HCT116 (cell line): Measurements from ENCODE around the gene FLNA. TPM values are rescaled to one million over a fixed set of nuclear protein-coding genes. Genes with fewer than 3 reads are reported as not detected.

Experiments used
- ATAC-seq: fragments of 200-7000 bp; cut with Tn5 transposase; 2 replicates; pipeline ENCODE4 v1.9.1; 2020; ENCODE audit warnings: mild to moderate bottlenecking, moderate library complexity
- BruUV-seq: library from RNA; stranded (reverse); fragments of 400-500 nt; replicated peaks from 2 replicates; lab custom pipeline; 2021; lab: Mats Ljungman, UMichigan
- CTCF ChIA-PET: fragments of 300-600 bp; sonication (Branson Sonifier 250); formaldehyde crosslinking; loops from one replicate; lab custom pipeline; 2021; ENCODE audit warnings: antibody characterized with exemption; lab: Charles Lee
- POLR2A ChIA-PET: fragments of 300-600, 350-600 bp; sonication (Branson Sonifier 250); formaldehyde crosslinking; loops from one replicate; lab custom pipeline; 2021; ENCODE audit warnings: antibody characterized with exemption; lab: Charles Lee
- RAD21 ChIA-PET, 2 experiments: fragments of 300-600 bp; sonication (Branson Sonifier 250); formaldehyde crosslinking; loops; one replicate each; lab custom pipeline; 2023; ENCODE audit warnings: low total read pairs in 2 of 2; ENCODE audit not compliant: uncharacterized antibody in 2 of 2, unreplicated experiment in 2 of 2, low non-redundant PET in 1 of 2; lab: Charles Lee
- DNase-seq: peaks from one replicate; pipeline ENCODE4 v3.0.0-alpha.2; 2010; ENCODE audit warnings: low read depth, low spot score
- H2AFZ ChIP-seq: fragments of 200-600 bp; shearing (Covaris generic), sonication (generic); 2 replicates; pipeline ENCODE4 v1.6.1; 2017; ENCODE audit warnings: low read depth, mixed run types, mixed read lengths, antibody characterized with exemption, low read length; ENCODE audit not compliant: poor library complexity, severe bottlenecking
- H3K27ac ChIP-seq: 2 replicates; pipeline ENCODE4 v1.5.1; 2012; ENCODE audit warnings: low read depth, low read length
- H3K27me3 ChIP-seq: fragments of 200-600 bp; sonication (generic); 2 replicates; pipeline ENCODE4 v1.6.1; 2016; ENCODE audit warnings: mixed run types, low read length, mixed read lengths; ENCODE audit not compliant: insufficient read depth
- H3K36me3 ChIP-seq, 2 experiments: fragments of 200-500 bp in 1 of 2; fragments of 200-600 bp in 1 of 2; sonication (Bioruptor generic) in 1 of 2; sonication (generic) in 1 of 2; 2 replicates each; pipeline versions ENCODE4 v1.5.1 to v1.6.1; 2014 to 2016; ENCODE audit warnings: low read length in 2 of 2, inconsistent platforms in 1 of 2, mixed read lengths in 1 of 2, mixed run types in 1 of 2; ENCODE audit not compliant: insufficient read depth in 2 of 2, control insufficient read depth in 1 of 2
- H3K4me1 ChIP-seq, 2 experiments: fragments of 200-600 bp in 1 of 2; sonication (generic) in 1 of 2; 2 replicates each; pipeline versions ENCODE4 v1.5.1 to v1.6.1; 2012 to 2017; ENCODE audit warnings: low read length in 2 of 2, inconsistent platforms in 1 of 2, mild to moderate bottlenecking in 1 of 2, mixed read lengths in 1 of 2, mixed run types in 1 of 2, moderate library complexity in 1 of 2; ENCODE audit not compliant: insufficient read depth in 2 of 2, control insufficient read depth in 1 of 2
- H3K4me2 ChIP-seq: fragments of 200-600 bp; sonication (generic); 2 replicates; pipeline ENCODE4 v1.6.1; 2017; ENCODE audit warnings: mixed run types, low read length, mixed read lengths
- H3K4me3 ChIP-seq, 2 experiments: fragments of 200-600 bp in 1 of 2; sonication (generic) in 1 of 2; replicated peaks in 1 of 2; 2 replicates each; pipeline ENCODE4 v1.5.1; 2011 to 2016; ENCODE audit warnings: low read length in 2 of 2, control low read depth in 1 of 2, low read depth in 1 of 2, mild to moderate bottlenecking in 1 of 2, mixed read lengths in 1 of 2, mixed run types in 1 of 2
- H3K79me2 ChIP-seq: fragments of 200-600 bp; sonication (generic); 2 replicates; pipeline ENCODE4 v1.6.1; 2017; ENCODE audit warnings: mild to moderate bottlenecking, mixed run types, low read length, moderate library complexity, mixed read lengths; ENCODE audit not compliant: insufficient read depth
- H3K9ac ChIP-seq: fragments of 200-600 bp; sonication (generic); 2 replicates; pipeline ENCODE4 v1.6.1; 2016; ENCODE audit warnings: low read length, mixed read lengths
- H3K9me2 ChIP-seq: fragments of 200-600 bp; sonication (generic), shearing (Covaris generic); 2 replicates; pipeline ENCODE4 v1.6.1; 2017; ENCODE audit warnings: mixed run types, mild to moderate bottlenecking, moderate library complexity; ENCODE audit not compliant: insufficient read depth
- H3K9me3 ChIP-seq, 2 experiments: fragments of 200-500 bp in 1 of 2; fragments of 200-600 bp in 1 of 2; sonication (Bioruptor generic) in 1 of 2; sonication (generic) in 1 of 2; 2 replicates each; pipeline ENCODE4 v1.6.1; 2014 to 2017; ENCODE audit warnings: low read length in 2 of 2, mixed read lengths in 2 of 2, inconsistent platforms in 1 of 2, low read depth in 1 of 2, mild to moderate bottlenecking in 1 of 2, mixed run types in 1 of 2, moderate library complexity in 1 of 2; ENCODE audit not compliant: control insufficient read depth in 1 of 2, insufficient read depth in 1 of 2
- H4K20me1 ChIP-seq: fragments of 200-600 bp; sonication (generic), shearing (Covaris generic); 2 replicates; pipeline ENCODE4 v1.6.1; 2017; ENCODE audit warnings: mixed run types, mild to moderate bottlenecking, moderate library complexity; ENCODE audit not compliant: insufficient read depth
- CEBPB ChIP-seq: IDR thresholded peaks from 2 replicates; pipeline ENCODE4 v1.6.1; 2012; ENCODE audit warnings: low read depth
- ELF1 ChIP-seq: IDR thresholded peaks from 2 replicates; pipeline ENCODE4 v1.6.1; 2012; ENCODE audit warnings: low read depth, borderline replicate concordance
- POLR2AphosphoS5 ChIP-seq: IDR thresholded peaks from 2 replicates; pipeline ENCODE4 v1.6.1; 2011; ENCODE audit warnings: mild to moderate bottlenecking, low read depth, low read length, moderate library complexity
- SIN3A ChIP-seq: IDR thresholded peaks from 2 replicates; pipeline ENCODE4 v1.6.1; 2012; ENCODE audit warnings: low read depth
- TCF7L2 ChIP-seq: IDR thresholded peaks from 2 replicates; pipeline ENCODE4 v1.7.0; 2011; ENCODE audit warnings: borderline replicate concordance, inconsistent platforms; ENCODE audit not compliant: insufficient read depth, insufficient read length; ENCODE audit errors: extremely low read depth
- intact Hi-C: fragments of 100-400 bp; cut with micrococcal nuclease; formaldehyde crosslinking; loops from 2 replicates; pipeline ENCODE4 v1.10.0; 2022
- total RNA-seq: library from RNA; stranded (reverse); gene quantifications from one replicate; pipeline ENCODE4 v1.2.1, GENCODE V29; 2021; ENCODE audit not compliant: unreplicated experiment
- TF ChIP-seq, protein P1 (sequence below): IDR thresholded peaks from 2 replicates; pipeline ENCODE4 v1.6.1; 2011; ENCODE audit warnings: mild to moderate bottlenecking, low read length, moderate library complexity; ENCODE audit not compliant: insufficient replicate concordance; ENCODE audit errors: extremely low read depth

FLNA gene
- total RNA-seq, 1 experiment from 2014 or later, result 546 TPM

DNA sequence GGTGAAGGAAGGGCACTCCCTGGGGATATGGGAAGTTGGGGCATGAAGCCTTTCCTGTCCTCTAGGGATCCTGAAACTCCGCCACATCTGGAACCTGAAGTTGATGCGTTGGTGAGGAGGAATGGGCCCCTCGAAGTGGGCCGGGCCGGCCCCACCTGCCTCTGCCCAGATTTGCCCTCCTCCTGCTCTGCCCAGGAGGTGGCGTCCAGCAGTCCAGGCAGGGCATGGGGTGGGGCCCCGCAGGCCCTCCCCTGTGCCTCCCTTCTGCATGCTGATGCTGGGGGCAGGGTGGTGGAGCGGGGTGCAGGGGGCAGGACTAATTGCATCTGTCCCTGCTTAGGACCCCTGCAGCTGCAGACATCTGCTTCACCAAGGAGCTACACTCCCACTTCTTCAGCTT is 38.7 kb upstream of the FLNA start (continued):
- TF ChIP-seq, protein P1, sequence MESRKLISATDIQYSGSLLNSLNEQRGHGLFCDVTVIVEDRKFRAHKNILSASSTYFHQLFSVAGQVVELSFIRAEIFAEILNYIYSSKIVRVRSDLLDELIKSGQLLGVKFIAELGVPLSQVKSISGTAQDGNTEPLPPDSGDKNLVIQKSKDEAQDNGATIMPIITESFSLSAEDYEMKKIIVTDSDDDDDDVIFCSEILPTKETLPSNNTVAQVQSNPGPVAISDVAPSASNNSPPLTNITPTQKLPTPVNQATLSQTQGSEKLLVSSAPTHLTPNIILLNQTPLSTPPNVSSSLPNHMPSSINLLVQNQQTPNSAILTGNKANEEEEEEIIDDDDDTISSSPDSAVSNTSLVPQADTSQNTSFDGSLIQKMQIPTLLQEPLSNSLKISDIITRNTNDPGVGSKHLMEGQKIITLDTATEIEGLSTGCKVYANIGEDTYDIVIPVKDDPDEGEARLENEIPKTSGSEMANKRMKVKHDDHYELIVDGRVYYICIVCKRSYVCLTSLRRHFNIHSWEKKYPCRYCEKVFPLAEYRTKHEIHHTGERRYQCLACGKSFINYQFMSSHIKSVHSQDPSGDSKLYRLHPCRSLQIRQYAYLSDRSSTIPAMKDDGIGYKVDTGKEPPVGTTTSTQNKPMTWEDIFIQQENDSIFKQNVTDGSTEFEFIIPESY, result no peak
- TF ChIP-seq SIN3A (no peak), CEBPB (no peak), ELF1 (no peak), TCF7L2 (no peak)

DNA sequence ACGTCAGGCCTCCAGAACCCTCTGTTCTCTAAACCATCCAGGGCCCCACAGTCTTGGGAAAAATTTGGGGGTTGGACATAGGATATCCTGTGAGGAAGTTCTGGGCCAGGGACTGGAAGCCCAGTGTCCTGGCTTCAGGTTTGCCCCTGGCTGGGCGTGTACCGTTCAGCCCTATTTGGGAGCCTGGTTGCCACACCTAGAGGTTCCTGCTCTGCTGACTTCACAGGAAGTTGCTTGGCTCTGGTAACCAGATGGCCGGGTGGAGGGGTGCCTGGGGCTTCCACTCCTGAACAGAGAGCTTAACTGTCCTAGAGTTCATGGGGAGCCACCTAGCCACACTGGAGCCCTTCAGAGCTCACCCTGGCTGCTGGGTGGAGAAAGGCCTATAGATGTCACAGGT is 38.0 kb upstream of the FLNA start:
- no peaks in the 10 kb centered on the region for H3K27me3 ChIP-seq
- no peaks in the 10 kb centered on the region for H3K36me3 ChIP-seq
- peak overlapping the region; percentile 82 for H3K4me2 ChIP-seq
- no peak overlapping the region for H2AFZ ChIP-seq
- DNase-seq (no peak), ATAC-seq (peak; percentile 1; the same call in 1 of the 2 replicates)
- ChIA-PET POLR2A (interaction anchor here (1.0 to 2.2 kb wide), 4 partner anchors 13 to 114 kb away, joined by 3 to 9 read pairs (median 4); partner anchors contain the start of genes RPL10 and SLC10A3), CTCF (interaction anchor here (1.0 to 1.5 kb wide), 2 partner anchors 13 to 39 kb away, joined by 4 read pairs; no protein-coding TSS in a partner anchor), RAD21 (no interaction called here)
- peak overlapping the region; percentile 54 to 66 for H3K4me3 ChIP-seq
- no peaks in the 10 kb centered on the region for H3K9me2 ChIP-seq
- H3K9me3 ChIP-seq, result no peaks in the 10 kb centered on the region
- H3K9ac ChIP-seq, result peak overlapping the region; percentile 78
- H3K79me2 ChIP-seq, result no peaks in the 10 kb centered on the region
- BruUV-seq, result TSS peak; percentile 37
- H3K27ac ChIP-seq, result peak overlapping the region; percentile 91
- intact Hi-C loops, result no loop called here
- TF ChIP-seq CEBPB, result no peak
- TF ChIP-seq POLR2AphosphoS5, result no peak
- no peaks in the 10 kb centered on the region for H4K20me1 ChIP-seq
- H3K4me1 ChIP-seq, result peaks cover 15 to 35% of the 10 kb centered on the region in 2 experiments
